ENCODE data around the gene ZNF407. TPM values are rescaled to one million over a fixed set of nuclear protein-coding genes. Genes with fewer than 3 reads are reported as not detected.
A peak's percentile ranks its signal among the peaks of the same experiment; 100 is the strongest.

ZNF407 gene
- total and polyA plus RNA-seq, 8 donors: 2.1 to 49.0 (median 14.6) TPM

GRCh38 chr18:74661008-74661407, 63.3 kb downstream of the ZNF407 start:
- H3K36me3 ChIP-seq: peaks cover 0 to 9% (median 4%) of the 10 kb centered on the region in 4 donors
- TF ChIP-seq CTCF (IDR thresholded peaks at IDR 0.05): no peak
- no peak for TF ChIP-seq EP300 (IDR thresholded peaks at IDR 0.05)
- no peak for TF ChIP-seq POLR2AphosphoS5 (IDR thresholded peaks at IDR 0.05)
- TF ChIP-seq POLR2A (IDR thresholded peaks at IDR 0.05): no peak
- intact Hi-C loops (cut with DNase I; ENCODE audit: low total_unique reads): no loop called here
- 71 to 83% (median 73%) methylated on average over 2 of the region's 2 CpGs for WGBS, 5 donors
- no peak overlapping the region for H3K27ac ChIP-seq
- H3K9me3 ChIP-seq: no peaks in the 10 kb centered on the region
- DNase-seq: no peak
- no peak overlapping the region for H3K4me3 ChIP-seq
- H3K27me3 ChIP-seq: no peaks in the 10 kb centered on the region
- H3K4me1 ChIP-seq: peaks cover 0 to 4% (median 0%) of the 10 kb centered on the region in 4 donors

- no peaks in the 10 kb centered on the region for H3K27me3 ChIP-seq
- peak in 1 of 2 donors; percentile 49 for DNase-seq
- intact Hi-C loops (cut with DNase I; ENCODE audit: low total_unique reads): no loop called here
- H3K4me1 ChIP-seq: peaks cover 0 to 4% (median 0%) of the 10 kb centered on the region in 4 donors
- no peaks in the 10 kb centered on the region for H3K9me3 ChIP-seq
- H3K36me3 ChIP-seq: peaks cover 0 to 10% (median 5%) of the 10 kb centered on the region in 4 donors
- 87 to 96% (median 92%) methylated on average over 6 of the region's 6 CpGs for WGBS, 5 donors
- no peak overlapping the region for H3K27ac ChIP-seq
- no peak overlapping the region for H3K4me3 ChIP-seq
- TF ChIP-seq EP300 (IDR thresholded peaks at IDR 0.05) (no peak), POLR2AphosphoS5 (IDR thresholded peaks at IDR 0.05) (no peak), CTCF (IDR thresholded peaks at IDR 0.05) (no peak), POLR2A (IDR thresholded peaks at IDR 0.05) (no peak)
Observed at GRCh38 chr18:74661691-74662090, 64.0 kb downstream of the ZNF407 start.

- intact Hi-C loops (cut with DNase I; ENCODE audit: low total_unique reads): no loop called here
- H3K4me3 ChIP-seq: no peak overlapping the region
- H3K36me3 ChIP-seq: peaks cover 0 to 10% (median 5%) of the 10 kb centered on the region in 4 donors
- 48 to 72% (median 50%) methylated on average over 2 of the region's 2 CpGs for WGBS, 5 donors
- no peaks in the 10 kb centered on the region for H3K9me3 ChIP-seq
- peaks cover 0 to under 1% (median 0%) of the 10 kb centered on the region in 4 donors for H3K4me1 ChIP-seq
- no peak overlapping the region for H3K27ac ChIP-seq
- no peaks in the 10 kb centered on the region for H3K27me3 ChIP-seq
- TF ChIP-seq POLR2A (IDR thresholded peaks at IDR 0.05) (no peak), POLR2AphosphoS5 (IDR thresholded peaks at IDR 0.05) (no peak), CTCF (IDR thresholded peaks at IDR 0.05) (no peak), EP300 (IDR thresholded peaks at IDR 0.05) (no peak)
- no peak for DNase-seq
Observed at GRCh38 chr18:74662622-74663021, 65.0 kb downstream of the ZNF407 start.

- Histone ChIP-seq H3K9me3 (no peaks in the 10 kb centered on the region), H3K4me1 (no peaks in the 10 kb centered on the region), H3K27ac (no peak overlapping the region), H3K36me3 (peaks cover 0 to 10% (median 5%) of the 10 kb centered on the region in 4 donors), H3K4me3 (no peak overlapping the region), H3K27me3 (no peaks in the 10 kb centered on the region)
- DNase-seq: no peak
- TF ChIP-seq POLR2A (IDR thresholded peaks at IDR 0.05): no peak
- no peak for TF ChIP-seq EP300 (IDR thresholded peaks at IDR 0.05)
- 92 to 96% (median 93%) methylated on average over 4 of the region's 4 CpGs for WGBS, 5 donors
- intact Hi-C loops (cut with DNase I; ENCODE audit: low total_unique reads): no loop called here
Observed at GRCh38 chr18:74665346-74665745, 67.7 kb downstream of the ZNF407 start.

- DNase-seq: no peak
- TF ChIP-seq POLR2A (IDR thresholded peaks at IDR 0.05) (no peak), CTCF (IDR thresholded peaks at IDR 0.05) (no peak), EP300 (IDR thresholded peaks at IDR 0.05) (no peak), POLR2AphosphoS5 (IDR thresholded peaks at IDR 0.05) (no peak)
- 90 to 98% (median 94%) methylated on average over 8 to 9 of the region's 9 CpGs for WGBS, 5 donors
- Histone ChIP-seq H3K36me3 (peaks cover 0 to 10% (median 5%) of the 10 kb centered on the region in 4 donors), H3K4me1 (no peaks in the 10 kb centered on the region), H3K27ac (no peak overlapping the region), H3K4me3 (no peak overlapping the region), H3K27me3 (no peaks in the 10 kb centered on the region), H3K9me3 (no peaks in the 10 kb centered on the region)
- intact Hi-C loops (cut with DNase I; ENCODE audit: low total_unique reads): no loop called here
Observed at GRCh38 chr18:74665905-74666304, 68.2 kb downstream of the ZNF407 start.

Data from stomach (tissue), 9 donors.